HepG2 (cell line): ENCODE measurements around the gene AIMP2. TPM values are rescaled to one million over a fixed set of nuclear protein-coding genes. Genes with fewer than 3 reads are reported as not detected.

Source experiments
- ARID5B ChIP-seq: IDR thresholded peaks from 2 replicates; pipeline ENCODE4 v1.4.0; 2020; ENCODE audit warnings: mild to moderate bottlenecking, missing genetic modification reagents
- ATF4 ChIP-seq, 2 experiments: fragments of 450-650 bp in 1 of 2; sonication (generic) in 1 of 2; formaldehyde crosslinking; IDR thresholded peaks; 2 replicates each; pipeline versions ENCODE4 v1.5.0 to v1.8.0; 2020 to 2022; ENCODE audit warnings: mild to moderate bottlenecking in 1 of 2, missing genetic modification reagents in 1 of 2
- CEBPG ChIP-seq: IDR thresholded peaks from 2 replicates; pipeline ENCODE4 v1.6.1; 2016
- DDIT3 ChIP-seq: sonication (generic); formaldehyde crosslinking; IDR thresholded peaks from 2 replicates; pipeline ENCODE4 v1.4.0; 2020; ENCODE audit warnings: mild to moderate bottlenecking, missing genetic modification reagents
- FOXP4 ChIP-seq: sonication (generic); formaldehyde crosslinking; IDR thresholded peaks from 2 replicates; pipeline ENCODE4 v1.4.0; 2020; ENCODE audit warnings: missing genetic modification reagents
- SALL2 ChIP-seq: sonication (generic); formaldehyde crosslinking; IDR thresholded peaks from 2 replicates; pipeline ENCODE4 v1.8.1; 2023; ENCODE audit warnings: mild to moderate bottlenecking, missing genetic modification reagents, inconsistent platforms
- SMAD1 ChIP-seq: sonication (generic); formaldehyde crosslinking; IDR thresholded peaks from 2 replicates; pipeline ENCODE4 v1.4.0; 2020; ENCODE audit warnings: missing genetic modification reagents, low read depth, mild to moderate bottlenecking, borderline replicate concordance
- TEAD3 ChIP-seq: optimal IDR thresholded peaks from 2 replicates; pipeline ENCODE3; 2016; ENCODE audit warnings: borderline replicate concordance
- ZBTB2 ChIP-seq: sonication (generic); formaldehyde crosslinking; IDR thresholded peaks from 2 replicates; pipeline ENCODE4 v1.8.0; 2022; ENCODE audit warnings: low read depth, missing genetic modification reagents
- ZBTB33 ChIP-seq: sonication (generic); formaldehyde crosslinking; IDR thresholded peaks from 2 replicates; pipeline ENCODE4 v1.4.0; 2020; ENCODE audit warnings: missing genetic modification reagents
- ZFP36L2 ChIP-seq: sonication (generic); formaldehyde crosslinking; IDR thresholded peaks from 2 replicates; pipeline ENCODE4 v1.4.0; 2020; ENCODE audit warnings: missing genetic modification reagents
- ZNF282 ChIP-seq: fragments of 450-650 bp; IDR thresholded peaks from 2 replicates; pipeline ENCODE4 v1.6.1; 2018; ENCODE audit not compliant: partially characterized antibody
- ZNF530 ChIP-seq: sonication (generic); formaldehyde crosslinking; IDR thresholded peaks from 2 replicates; pipeline ENCODE4 v1.5.0; 2020; ENCODE audit warnings: low read depth, mild to moderate bottlenecking, missing genetic modification reagents
- ZNF549 ChIP-seq: sonication (generic); formaldehyde crosslinking; IDR thresholded peaks from 2 replicates; pipeline ENCODE4 v1.5.0; 2020; ENCODE audit warnings: missing genetic modification reagents
- ZNF589 ChIP-seq: sonication (generic); formaldehyde crosslinking; conservative IDR thresholded peaks from 2 replicates; pipeline ENCODE4 v1.8.0; 2022; ENCODE audit warnings: mild to moderate bottlenecking, moderate library complexity, missing genetic modification reagents
- ZNF691 ChIP-seq: sonication (generic); formaldehyde crosslinking; IDR thresholded peaks from 2 replicates; pipeline ENCODE4 v1.4.0; 2020; ENCODE audit warnings: missing genetic modification reagents, low read depth, mild to moderate bottlenecking, borderline replicate concordance
- ZNF83 ChIP-seq: sonication (generic); formaldehyde crosslinking; IDR thresholded peaks from 2 replicates; pipeline ENCODE4 v1.4.0; 2020; ENCODE audit warnings: missing genetic modification reagents, mild to moderate bottlenecking, borderline replicate concordance
- polyA plus RNA-seq, 8 experiments: library from polyadenylated mRNA; depleted of rRNA in 3 of 8; stranded (reverse) in 7 of 8; unstranded in 1 of 8; fragments of >200 nt; fragmentation: Illumina TruSeq in 4 of 8; extraction: Trizol in 4 of 8; gene quantifications; 2 replicates each; pipeline versions ENCODE4 v1.2.1 to v1.2.3, GENCODE V29; 2011 to 2016; ENCODE audit warnings: low read depth in 4 of 8, missing spikeins in 1 of 8, mixed read lengths in 1 of 8; ENCODE audit not compliant: insufficient read depth in 1 of 8
- total RNA-seq, 5 experiments: library from RNA; depleted of rRNA; stranded (reverse); fragments of >200 nt; fragmentation: Illumina TruSeq; extraction: Trizol; gene quantifications; 2 replicates each; pipeline ENCODE4 v1.2.3, GENCODE V29; 2016; ENCODE audit warnings: low read depth in 1 of 5

AIMP2 gene
- total and polyA plus RNA-seq, 2 of the 13 experiments (the other 11 are each of a cell fraction or from before 2014, with no cell fraction given), result 38.2 to 84.9 TPM

- no peak for TF ChIP-seq ARID5B (CRISPR knock-in tag)
- TF ChIP-seq ZBTB33 (CRISPR knock-in tag), result peak; percentile 60; the same call in 1 of the 2 replicates
- no peak for TF ChIP-seq TEAD3 (CRISPR knock-in tag)
- no peak for TF ChIP-seq ZNF530
- TF ChIP-seq SMAD1 (CRISPR knock-in tag), result no peak
- TF ChIP-seq FOXP4 (CRISPR knock-in tag), result no peak
- TF ChIP-seq ZFP36L2 (CRISPR knock-in tag), result no peak
- no peak for TF ChIP-seq ZNF589 (CRISPR knock-in tag)
- no peak for TF ChIP-seq DDIT3 (CRISPR knock-in tag)
- TF ChIP-seq ZNF549 (CRISPR knock-in tag), result no peak
- peak; percentile 36; the same call in 1 of the 2 replicates for TF ChIP-seq CEBPG (CRISPR knock-in tag)
- TF ChIP-seq ATF4 (CRISPR knock-in tag; IDR thresholded peaks at IDR 0.05), result peak in 1 of 2 experiments; percentile 99; a peak in 2 of 4 replicates
- no peak for TF ChIP-seq ZBTB2 (CRISPR knock-in tag)
- no peak for TF ChIP-seq ZNF282
- TF ChIP-seq ZNF83 (CRISPR knock-in tag), result no peak
- TF ChIP-seq SALL2 (CRISPR knock-in tag), result no peak
- no peak for TF ChIP-seq ZNF691 (CRISPR knock-in tag)
These were observed 7.0 kb downstream of the AIMP2 start (continued) for GRCh38 chr7:6015917-6016652.
